Endothelial cell of umbilical vein (primary cell): ENCODE data around the gene PGGT1B. TPM values are rescaled to one million over a fixed set of nuclear protein-coding genes. Genes with fewer than 3 reads are reported as not detected.

Experiments used
- BruUV-seq: library from RNA; stranded (reverse); fragments of 400-500 nt; replicated peaks from 2 replicates; lab custom pipeline; 2021; lab: Mats Ljungman, UMichigan
- CTCF ChIA-PET: fragments of 300-600, 350-600 bp; sonication (Branson Sonifier 250); formaldehyde crosslinking; loops from one replicate; lab custom pipeline; 2021; ENCODE audit warnings: antibody characterized with exemption, inconsistent platforms; lab: Charles Lee
- POLR2A ChIA-PET: fragments of 300-600, 350-600 bp; sonication (Branson Sonifier 250); formaldehyde crosslinking; loops from one replicate; lab custom pipeline; 2021; ENCODE audit warnings: antibody characterized with exemption, inconsistent platforms; lab: Charles Lee
- DNase-seq: peaks from one replicate; pipeline ENCODE4 v3.0.0-alpha.2; 2011; ENCODE audit warnings: low read depth, low spot score
- FAIRE-seq: peaks from 2 replicates; lab custom pipeline; 2011; peaks lifted over from hg19 to GRCh38; lab: Jason Lieb, UNC
- H2AFZ ChIP-seq: 2 replicates; pipeline ENCODE4 v1.6.0; 2012; ENCODE audit warnings: low read depth, low read length, control low read depth, inconsistent platforms
- H3K27ac ChIP-seq: 2 replicates; pipeline ENCODE4 v1.5.1; 2011; ENCODE audit warnings: low read depth, mild to moderate bottlenecking, control low read depth, low read length, moderate library complexity; ENCODE audit not compliant: insufficient read depth
- H3K27me3 ChIP-seq, 2 experiments: 2 replicates each; pipeline versions ENCODE4 v1.6.0 to v1.6.1; 2011; ENCODE audit warnings: low read length in 2 of 2, mixed read lengths in 1 of 2; ENCODE audit not compliant: control insufficient read depth in 2 of 2, insufficient read depth in 2 of 2
- H3K36me3 ChIP-seq, 2 experiments: 2 replicates in 1 of 2; 3 replicates in 1 of 2; pipeline ENCODE4 v1.5.1; 2011; ENCODE audit warnings: low read length in 2 of 2, mild to moderate bottlenecking in 1 of 2, moderate library complexity in 1 of 2; ENCODE audit not compliant: control insufficient read depth in 2 of 2, insufficient read depth in 2 of 2; ENCODE audit errors: extremely low read depth in 1 of 2
- H3K4me1 ChIP-seq: 3 replicates; pipeline ENCODE4 v1.5.1; 2011; ENCODE audit warnings: mild to moderate bottlenecking, low read length; ENCODE audit not compliant: control insufficient read depth, insufficient read depth; ENCODE audit errors: extremely low read depth
- H3K4me2 ChIP-seq: 2 replicates; pipeline ENCODE4 v1.6.1; 2011; ENCODE audit warnings: low read length, control low read depth, mixed read lengths; ENCODE audit not compliant: insufficient read depth
- H3K4me3 ChIP-seq, 3 experiments: fragments of 200-600 bp in 1 of 3; sonication (generic), shearing (Covaris generic) in 1 of 3; replicated peaks in 1 of 3; 2 replicates each; pipeline ENCODE4 v1.5.1; 2011 to 2016; ENCODE audit warnings: control low read depth in 3 of 3, low read length in 3 of 3, mild to moderate bottlenecking in 2 of 3, inconsistent platforms in 1 of 3, low read depth in 1 of 3, moderate library complexity in 1 of 3; ENCODE audit not compliant: insufficient read depth in 1 of 3
- H3K79me2 ChIP-seq: 2 replicates; pipeline ENCODE4 v1.6.0; 2012; ENCODE audit warnings: low read length, inconsistent platforms; ENCODE audit not compliant: control insufficient read depth, insufficient read depth
- H3K9ac ChIP-seq: replicated peaks from 2 replicates; pipeline ENCODE3; 2011; ENCODE audit warnings: low read length, control low read depth; ENCODE audit not compliant: insufficient read depth; ENCODE audit errors: extremely low read depth
- H3K9me1 ChIP-seq: replicated peaks from 3 replicates; pipeline ENCODE4 v1.6.0; 2011; ENCODE audit warnings: mild to moderate bottlenecking, low read length; ENCODE audit not compliant: control insufficient read depth, insufficient read depth; ENCODE audit errors: extremely low read depth
- H3K9me3 ChIP-seq: replicated peaks from 2 replicates; pipeline ENCODE4 v1.5.1; 2012; ENCODE audit warnings: low read length, inconsistent platforms; ENCODE audit not compliant: control insufficient read depth, insufficient read depth
- H4K20me1 ChIP-seq: replicated peaks from 2 replicates; pipeline ENCODE3; 2011; ENCODE audit warnings: mild to moderate bottlenecking, low read length; ENCODE audit not compliant: control insufficient read depth, insufficient read depth; ENCODE audit errors: extremely low read depth
- EZH2 ChIP-seq: IDR thresholded peaks from 2 replicates; pipeline ENCODE4 v1.6.1; 2012; ENCODE audit warnings: borderline replicate concordance, low read depth, mild to moderate bottlenecking, moderate library complexity, low read length, inconsistent platforms; ENCODE audit not compliant: severe bottlenecking
- FOS ChIP-seq: IDR thresholded peaks from 2 replicates; pipeline ENCODE4 v1.6.1; 2011; ENCODE audit warnings: mild to moderate bottlenecking, low read length, moderate library complexity, borderline replicate concordance; ENCODE audit not compliant: insufficient read depth
- GATA2 ChIP-seq: IDR thresholded peaks from 2 replicates; pipeline ENCODE4 v1.7.0; 2011; ENCODE audit warnings: low read depth, mild to moderate bottlenecking, moderate library complexity, mixed read lengths, low read length; ENCODE audit not compliant: insufficient read length, insufficient read depth
- JUN ChIP-seq: IDR thresholded peaks from 2 replicates; pipeline ENCODE4 v1.6.1; 2011; ENCODE audit warnings: borderline replicate concordance, low read depth; ENCODE audit not compliant: insufficient read length, insufficient read depth
- MYC ChIP-seq: IDR thresholded peaks from one replicate; pipeline ENCODE4 v1.6.1; 2011; ENCODE audit warnings: mild to moderate bottlenecking, low read depth, low read length
- POLR2A ChIP-seq: IDR thresholded peaks from 2 replicates; pipeline ENCODE4 v1.6.1; 2012; ENCODE audit warnings: low read depth, mild to moderate bottlenecking, control low read depth, low read length
- POLR2AphosphoS5 ChIP-seq: IDR thresholded peaks from 2 replicates; pipeline ENCODE4 v1.6.1; 2012; ENCODE audit warnings: low read depth, mild to moderate bottlenecking, control low read depth, low read length, moderate library complexity; ENCODE audit not compliant: insufficient read depth
- dilution Hi-C: fragments of 300-500 bp; cut with MboI; formaldehyde crosslinking; loops from one replicate; pipeline ENCODE4 v1.15.0; 2019; ENCODE audit warnings: low sequenced_read_pairs; ENCODE audit not compliant: extremely low pct_ligation_motif_present
- intact Hi-C: fragments of 100-400 bp; cut with micrococcal nuclease; formaldehyde crosslinking; loops from one replicate; pipeline ENCODE4 v1.10.0; 2022
- polyA plus RNA-seq, 4 experiments: library from polyadenylated mRNA; depleted of rRNA in 3 of 4; stranded (reverse) in 3 of 4; unstranded in 1 of 4; fragments of >200 nt; gene quantifications; 2 replicates each; pipeline versions ENCODE4 v1.2.1 to v1.2.3, GENCODE V29; 2011 to 2012; ENCODE audit warnings: missing spikeins in 1 of 4
- total RNA-seq: library from RNA; stranded (reverse); gene quantifications from 2 replicates; pipeline ENCODE4 v1.2.3, GENCODE V29; 2021
- TF ChIP-seq, protein P1 (sequence below): IDR thresholded peaks from 2 replicates; pipeline ENCODE4 v1.6.1; 2011; ENCODE audit not compliant: insufficient read depth, insufficient read length
- TF ChIP-seq, protein P2 (sequence below), 2 donors: IDR thresholded peaks; 1 replicate in 1 of 2; 2 replicates in 1 of 2; pipeline ENCODE4 v1.5.1; 2011; ENCODE audit warnings: low read length in 2 of 2, mild to moderate bottlenecking in 2 of 2, moderate library complexity in 2 of 2, control low read depth in 1 of 2, inconsistent platforms in 1 of 2, low read depth in 1 of 2; ENCODE audit not compliant: insufficient read depth in 1 of 2; ENCODE audit errors: extremely low read depth in 1 of 2

Gene PGGT1B
- total and polyA plus RNA-seq, 2 donors (not counting 3 experiments of a cell fraction or from before 2014, with no cell fraction given): 2.6 to 42.3 TPM

DNA sequence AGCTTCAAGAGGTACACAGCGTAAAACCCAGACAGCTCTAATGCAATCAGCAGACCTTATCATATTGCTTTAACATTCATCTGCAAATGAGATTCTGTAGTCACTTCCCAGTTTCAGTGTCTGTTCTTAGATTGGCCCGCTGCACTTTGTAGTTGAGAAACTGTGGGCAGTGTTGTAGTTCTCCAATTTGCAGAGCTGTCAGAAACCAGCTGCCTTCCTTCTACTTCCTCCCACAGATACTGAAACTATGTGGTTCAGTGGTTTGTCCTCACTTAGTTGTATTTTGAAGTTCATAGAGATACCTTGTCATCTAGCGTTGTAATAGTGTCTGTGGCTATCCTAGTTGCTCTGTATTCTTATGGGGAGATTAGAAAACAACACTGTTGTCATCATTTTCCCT, 53.4 kb downstream of the PGGT1B start:
- intact Hi-C loops (no loop called here), dilution Hi-C loops (no loop called here)
- Histone ChIP-seq H3K4me3 (no peak overlapping the region), H3K27ac (no peak overlapping the region), H3K9me1 (no peaks in the 10 kb centered on the region), H3K9ac (no peak overlapping the region), H3K27me3 (no peaks in the 10 kb centered on the region), H3K79me2 (no peaks in the 10 kb centered on the region), H3K4me1 (no peaks in the 10 kb centered on the region), H3K36me3 (no peaks in the 10 kb centered on the region), H3K9me3 (no peaks in the 10 kb centered on the region), H3K4me2 (no peak overlapping the region), H2AFZ (no peak overlapping the region), H4K20me1 (no peaks in the 10 kb centered on the region)
- TF ChIP-seq, protein P1, sequence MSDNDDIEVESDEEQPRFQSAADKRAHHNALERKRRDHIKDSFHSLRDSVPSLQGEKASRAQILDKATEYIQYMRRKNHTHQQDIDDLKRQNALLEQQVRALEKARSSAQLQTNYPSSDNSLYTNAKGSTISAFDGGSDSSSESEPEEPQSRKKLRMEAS: no peak
- TF ChIP-seq POLR2AphosphoS5 (no peak), JUN (no peak), POLR2A (no peak), GATA2 (no peak), MYC (no peak), FOS (no peak), EZH2 (no peak)
- TF ChIP-seq, protein P2, sequence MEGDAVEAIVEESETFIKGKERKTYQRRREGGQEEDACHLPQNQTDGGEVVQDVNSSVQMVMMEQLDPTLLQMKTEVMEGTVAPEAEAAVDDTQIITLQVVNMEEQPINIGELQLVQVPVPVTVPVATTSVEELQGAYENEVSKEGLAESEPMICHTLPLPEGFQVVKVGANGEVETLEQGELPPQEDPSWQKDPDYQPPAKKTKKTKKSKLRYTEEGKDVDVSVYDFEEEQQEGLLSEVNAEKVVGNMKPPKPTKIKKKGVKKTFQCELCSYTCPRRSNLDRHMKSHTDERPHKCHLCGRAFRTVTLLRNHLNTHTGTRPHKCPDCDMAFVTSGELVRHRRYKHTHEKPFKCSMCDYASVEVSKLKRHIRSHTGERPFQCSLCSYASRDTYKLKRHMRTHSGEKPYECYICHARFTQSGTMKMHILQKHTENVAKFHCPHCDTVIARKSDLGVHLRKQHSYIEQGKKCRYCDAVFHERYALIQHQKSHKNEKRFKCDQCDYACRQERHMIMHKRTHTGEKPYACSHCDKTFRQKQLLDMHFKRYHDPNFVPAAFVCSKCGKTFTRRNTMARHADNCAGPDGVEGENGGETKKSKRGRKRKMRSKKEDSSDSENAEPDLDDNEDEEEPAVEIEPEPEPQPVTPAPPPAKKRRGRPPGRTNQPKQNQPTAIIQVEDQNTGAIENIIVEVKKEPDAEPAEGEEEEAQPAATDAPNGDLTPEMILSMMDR (IDR thresholded peaks at IDR 0.05; ENCODE audit: extremely low read depth in 1 of 2, insufficient read depth in 1 of 2, low read depth in 1 of 2, low read length in 2 of 2): no peak
- DNase-seq (no peak), FAIRE-seq (no peak)
- CTCF ChIA-PET: no interaction called here
- BruUV-seq: no TSS peak
- POLR2A ChIA-PET: no interaction called here
